ENCODE data around the gene DOCK8.

DNA sequence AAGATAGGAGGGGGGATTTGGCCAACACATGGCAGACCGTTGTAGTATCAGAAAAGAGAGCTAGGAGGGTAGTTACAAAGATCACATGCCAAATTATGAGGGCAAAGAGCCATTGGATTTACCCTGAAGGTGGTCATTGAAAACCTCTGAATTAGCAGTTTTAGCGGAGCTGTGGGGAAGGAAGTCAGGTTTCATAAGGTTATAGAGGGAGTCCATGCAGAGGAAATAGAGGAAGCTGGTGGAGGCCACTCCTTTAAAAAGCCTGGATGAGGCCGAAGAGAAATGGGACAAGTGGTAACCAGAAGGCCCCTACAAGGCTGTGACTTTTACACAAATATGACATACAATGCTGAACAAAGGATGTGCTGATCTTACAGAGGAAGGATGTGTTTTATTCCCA, 13.2 kb downstream of the DOCK8 start:
- TF ChIP-seq, protein P1, sequence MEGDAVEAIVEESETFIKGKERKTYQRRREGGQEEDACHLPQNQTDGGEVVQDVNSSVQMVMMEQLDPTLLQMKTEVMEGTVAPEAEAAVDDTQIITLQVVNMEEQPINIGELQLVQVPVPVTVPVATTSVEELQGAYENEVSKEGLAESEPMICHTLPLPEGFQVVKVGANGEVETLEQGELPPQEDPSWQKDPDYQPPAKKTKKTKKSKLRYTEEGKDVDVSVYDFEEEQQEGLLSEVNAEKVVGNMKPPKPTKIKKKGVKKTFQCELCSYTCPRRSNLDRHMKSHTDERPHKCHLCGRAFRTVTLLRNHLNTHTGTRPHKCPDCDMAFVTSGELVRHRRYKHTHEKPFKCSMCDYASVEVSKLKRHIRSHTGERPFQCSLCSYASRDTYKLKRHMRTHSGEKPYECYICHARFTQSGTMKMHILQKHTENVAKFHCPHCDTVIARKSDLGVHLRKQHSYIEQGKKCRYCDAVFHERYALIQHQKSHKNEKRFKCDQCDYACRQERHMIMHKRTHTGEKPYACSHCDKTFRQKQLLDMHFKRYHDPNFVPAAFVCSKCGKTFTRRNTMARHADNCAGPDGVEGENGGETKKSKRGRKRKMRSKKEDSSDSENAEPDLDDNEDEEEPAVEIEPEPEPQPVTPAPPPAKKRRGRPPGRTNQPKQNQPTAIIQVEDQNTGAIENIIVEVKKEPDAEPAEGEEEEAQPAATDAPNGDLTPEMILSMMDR (conservative IDR thresholded peaks at IDR 0.05; ENCODE audit: low read length), result no peak
- TF ChIP-seq EZH2phosphoT487 (IDR thresholded peaks at IDR 0.05; ENCODE audit: borderline replicate concordance, low read depth, low read length), result no peak
